Fibroblast of gingiva (primary cell): Measurements from ENCODE around the gene NMNAT2.
"Not testable (repeated sequence)": the region's sequence is repeated elsewhere in the genome, so short reads cannot be mapped to it uniquely, and the experiment has no call there.

Source experiments
- DNase-seq: peaks from one replicate; pipeline ENCODE4 v3.0.0-alpha.2; 2011; ENCODE audit warnings: low read depth

NMNAT2 gene

GRCh38 chr1:183262628-183263200 lies 155.5 kb downstream of the NMNAT2 start:
- DNase-seq: no peak

GRCh38 chr1:183259924-183260323 lies 158.3 kb downstream of the NMNAT2 start:
- DNase-seq: no peak

- DNase-seq: no peak
Measured at GRCh38 chr1:183255073-183255472, 163.1 kb downstream of the NMNAT2 start.

GRCh38 chr1:183251959-183252450 lies 166.2 kb downstream of the NMNAT2 start:
- no peak for DNase-seq

- DNase-seq: no peak
Measured at GRCh38 chr1:183251101-183251958, 166.8 kb downstream of the NMNAT2 start.

DNA sequence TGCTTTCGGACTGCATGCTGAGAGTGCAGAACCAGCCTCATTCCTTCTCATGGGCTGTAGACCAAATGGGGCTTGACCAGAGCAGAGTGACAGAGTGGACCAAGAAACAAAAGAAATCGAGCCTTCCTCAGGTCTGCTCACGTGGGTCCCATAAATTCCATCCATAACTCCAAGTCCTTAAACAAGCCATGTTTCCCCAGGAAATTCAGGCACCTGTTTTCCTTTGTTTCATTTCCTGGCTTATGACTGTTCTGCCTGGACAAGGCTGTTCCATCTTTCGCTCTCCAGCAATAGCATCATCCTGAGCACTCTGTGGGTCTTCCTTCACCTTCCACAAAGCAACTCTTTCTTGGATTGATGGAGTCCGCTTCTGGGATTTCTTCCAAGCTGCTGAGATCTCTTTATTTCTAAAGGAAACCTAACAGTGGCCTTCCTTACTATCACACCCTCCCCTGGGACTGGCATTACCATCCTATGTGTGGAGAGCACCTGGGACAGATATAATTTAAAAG lies 168.2 kb downstream of the NMNAT2 start:
- DNase-seq: no peak

GRCh38 chr1:183248989-183249691 lies 169.0 kb downstream of the NMNAT2 start:
- no peak for DNase-seq

DNA sequence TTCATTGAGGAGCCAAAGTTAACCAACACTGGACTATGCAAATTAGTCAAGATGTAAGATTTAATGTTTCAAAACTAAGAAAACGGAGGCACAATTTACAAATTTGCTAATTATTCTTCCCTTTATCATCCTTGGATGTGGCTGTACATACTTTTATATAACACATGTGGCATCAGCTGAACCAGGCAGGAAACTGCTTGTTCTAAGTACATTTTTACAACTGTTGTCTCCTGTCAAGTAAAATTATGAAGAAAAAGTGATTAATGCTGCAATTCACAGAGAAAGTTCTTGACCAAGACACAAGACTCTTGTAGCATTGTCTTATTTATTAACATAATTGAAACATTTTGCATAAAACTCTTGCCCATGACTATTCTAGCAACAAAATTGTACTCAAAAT lies 170.2 kb downstream of the NMNAT2 start:
- DNase-seq: no peak

GRCh38 chr1:183247484-183247883 lies 170.7 kb downstream of the NMNAT2 start:
- no peak for DNase-seq

- no peak for DNase-seq
Measured at GRCh38 chr1:183247066-183247465, 171.1 kb downstream of the NMNAT2 start.

DNA sequence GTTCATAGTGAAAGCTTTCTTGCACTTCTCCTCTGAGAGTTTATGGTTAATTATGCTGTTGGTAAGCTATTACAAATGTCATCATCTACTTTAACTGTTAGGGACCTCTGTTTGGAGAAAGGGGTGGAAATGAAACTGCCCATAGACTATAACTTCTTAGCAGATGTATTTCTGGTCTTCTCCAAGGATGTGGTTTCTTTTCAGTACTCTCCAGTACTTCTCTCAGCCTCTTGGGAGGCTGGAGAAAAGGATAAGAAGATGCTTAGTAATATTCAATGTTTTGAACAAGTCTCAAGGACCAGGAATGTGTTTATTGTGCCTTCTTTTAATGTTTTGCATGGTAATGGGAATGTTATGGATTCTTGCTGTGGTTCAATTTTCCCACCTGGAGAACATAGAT lies 171.7 kb downstream of the NMNAT2 start:
- no peak for DNase-seq

GRCh38 chr1:183245357-183245756 lies 172.8 kb downstream of the NMNAT2 start:
- DNase-seq: no peak

DNA sequence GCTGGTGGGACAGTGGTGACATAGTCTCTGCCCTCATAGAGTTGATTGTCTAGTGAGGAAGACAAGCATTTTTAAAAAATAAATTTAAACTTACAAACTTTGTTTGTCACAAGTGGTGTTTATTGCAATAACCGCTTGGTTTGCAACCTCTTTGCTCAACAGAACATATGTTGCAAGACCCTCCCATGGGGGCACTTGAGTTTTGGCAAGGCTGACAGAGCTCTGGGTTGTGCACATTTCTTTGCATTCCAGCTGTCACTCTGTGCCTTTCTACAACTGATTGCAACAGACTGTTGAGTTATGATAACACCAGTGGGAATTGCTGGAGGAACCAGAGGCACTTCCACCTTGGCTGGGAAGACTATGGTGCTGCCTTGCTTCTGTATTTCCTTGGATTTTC lies 173.7 kb downstream of the NMNAT2 start:
- peak; percentile 99 for DNase-seq

DNA sequence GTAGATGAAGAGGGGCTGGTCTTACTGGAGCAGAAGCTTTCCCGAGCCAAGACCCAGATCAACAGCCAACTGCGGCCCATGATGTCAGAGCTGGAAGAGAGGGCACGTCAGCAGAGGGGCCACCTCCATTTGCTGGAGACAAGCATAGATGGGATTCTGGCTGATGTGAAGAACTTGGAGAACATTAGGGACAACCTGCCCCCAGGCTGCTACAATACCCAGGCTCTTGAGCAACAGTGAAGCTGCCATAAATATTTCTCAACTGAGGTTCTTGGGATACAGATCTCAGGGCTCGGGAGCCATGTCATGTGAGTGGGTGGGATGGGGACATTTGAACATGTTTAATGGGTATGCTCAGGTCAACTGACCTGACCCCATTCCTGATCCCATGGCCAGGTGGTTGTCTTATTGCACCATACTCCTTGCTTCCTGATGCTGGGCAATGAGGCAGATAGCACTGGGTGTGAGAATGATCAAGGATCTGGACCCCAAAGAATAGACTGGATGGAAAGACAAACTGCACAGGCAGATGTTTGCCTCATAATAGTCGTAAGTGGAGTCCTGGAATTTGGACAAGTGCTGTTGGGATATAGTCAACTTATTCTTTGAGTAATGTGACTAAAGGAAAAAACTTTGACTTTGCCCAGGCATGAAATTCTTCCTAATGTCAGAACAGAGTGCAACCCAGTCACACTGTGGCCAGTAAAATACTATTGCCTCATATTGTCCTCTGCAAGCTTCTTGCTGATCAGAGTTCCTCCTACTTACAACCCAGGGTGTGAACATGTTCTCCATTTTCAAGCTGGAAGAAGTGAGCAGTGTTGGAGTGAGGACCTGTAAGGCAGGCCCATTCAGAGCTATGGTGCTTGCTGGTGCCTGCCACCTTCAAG lies 174.8 kb downstream of the NMNAT2 start:
- DNase-seq: peak; percentile 93

DNA sequence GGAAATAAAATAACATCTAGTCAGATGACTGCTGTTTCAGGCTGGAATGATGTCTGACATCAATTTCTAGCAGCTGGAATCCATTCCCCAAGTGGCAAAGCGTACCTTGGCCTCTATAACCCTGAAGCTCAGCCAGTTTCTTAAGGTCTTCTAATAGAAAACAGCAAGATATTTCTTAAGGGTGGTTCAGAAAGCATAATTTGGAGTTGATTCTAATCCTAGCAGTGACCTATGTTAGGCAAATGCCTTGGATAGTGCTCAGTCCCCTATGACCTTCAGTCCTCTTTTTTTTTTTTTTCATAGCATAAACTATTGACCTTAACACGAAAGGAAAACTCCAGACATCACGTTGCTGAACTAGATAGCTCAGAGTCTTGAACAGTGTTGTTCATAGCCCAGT lies 175.6 kb downstream of the NMNAT2 start:
- peak; percentile 87 for DNase-seq

DNA sequence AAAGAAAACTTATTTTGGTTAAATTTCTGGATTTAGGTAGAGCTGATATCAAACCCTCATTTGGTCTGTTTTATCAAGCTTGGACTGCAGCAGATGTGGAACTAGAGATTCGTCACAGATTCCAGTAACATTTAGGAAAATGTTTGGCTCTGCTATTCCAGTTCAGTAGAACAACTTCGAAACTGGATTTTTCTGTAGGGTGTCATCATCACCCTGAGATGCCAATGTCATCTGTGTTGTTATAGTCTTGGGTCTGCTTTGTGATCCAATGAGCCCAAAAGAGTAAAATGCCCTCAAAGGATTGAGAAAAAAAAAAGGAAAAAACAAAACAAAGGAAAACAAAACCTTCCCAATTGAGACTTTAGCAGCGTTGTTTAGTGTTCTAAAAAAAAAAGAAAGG lies 176.7 kb downstream of the NMNAT2 start:
- peak; percentile 70 for DNase-seq

DNA sequence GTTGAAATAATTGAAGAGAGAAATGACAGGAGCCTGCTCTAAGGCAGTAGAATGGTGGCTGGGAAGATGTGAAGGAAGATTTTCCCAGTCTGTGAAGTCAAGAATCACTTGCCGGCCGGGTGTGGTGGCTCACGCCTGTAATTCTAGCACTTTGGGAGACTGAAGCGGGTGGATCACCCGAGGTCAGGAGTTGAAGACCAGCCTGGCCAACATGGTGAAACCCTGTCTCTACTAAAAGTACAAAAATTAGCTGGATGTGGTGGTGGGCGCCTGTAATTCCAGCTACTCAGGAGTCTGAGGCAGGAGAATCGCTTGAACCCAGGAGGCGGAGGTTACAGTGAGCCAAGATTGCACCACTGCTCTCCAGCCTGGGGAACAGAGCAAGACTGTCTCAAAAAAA lies 177.3 kb downstream of the NMNAT2 start:
- DNase-seq: not testable (repeated sequence)

- DNase-seq: no peak
Measured at GRCh38 chr1:183240526-183240825, 177.7 kb downstream of the NMNAT2 start.

DNA sequence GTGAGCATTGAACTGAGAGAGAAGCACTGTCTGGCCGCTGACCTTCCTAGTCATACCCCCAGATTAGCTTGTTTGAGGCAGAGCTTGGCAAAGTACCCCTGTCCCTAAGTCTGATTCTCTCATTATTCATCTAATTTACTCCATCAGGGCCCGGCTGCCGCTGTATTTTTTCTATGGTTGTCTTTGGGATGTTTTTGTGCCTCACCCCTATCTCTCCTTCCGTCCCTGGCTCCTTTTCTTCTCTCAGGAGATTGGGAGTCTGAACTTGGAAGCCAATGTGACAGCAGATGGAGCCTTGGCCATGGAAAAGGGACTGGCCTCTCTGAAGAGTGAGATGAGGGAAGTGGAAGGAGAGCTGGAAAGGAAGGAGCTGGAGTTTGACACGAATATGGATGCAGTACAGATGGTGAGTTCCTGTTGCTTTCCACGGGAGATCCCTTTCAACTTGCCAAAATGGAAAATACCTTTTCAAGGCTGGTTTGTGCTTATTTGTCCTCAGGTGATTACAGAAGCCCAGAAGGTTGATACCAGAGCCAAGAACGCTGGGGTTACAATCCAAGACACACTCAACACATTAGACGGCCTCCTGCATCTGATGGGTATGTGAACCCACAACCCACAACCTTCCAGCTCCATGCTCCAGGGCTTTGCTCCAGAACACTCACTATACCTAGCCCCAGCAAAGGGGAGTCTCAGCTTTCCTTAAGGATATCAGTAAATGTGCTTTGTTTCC lies 178.2 kb downstream of the NMNAT2 start:
- DNase-seq: no peak

DNA sequence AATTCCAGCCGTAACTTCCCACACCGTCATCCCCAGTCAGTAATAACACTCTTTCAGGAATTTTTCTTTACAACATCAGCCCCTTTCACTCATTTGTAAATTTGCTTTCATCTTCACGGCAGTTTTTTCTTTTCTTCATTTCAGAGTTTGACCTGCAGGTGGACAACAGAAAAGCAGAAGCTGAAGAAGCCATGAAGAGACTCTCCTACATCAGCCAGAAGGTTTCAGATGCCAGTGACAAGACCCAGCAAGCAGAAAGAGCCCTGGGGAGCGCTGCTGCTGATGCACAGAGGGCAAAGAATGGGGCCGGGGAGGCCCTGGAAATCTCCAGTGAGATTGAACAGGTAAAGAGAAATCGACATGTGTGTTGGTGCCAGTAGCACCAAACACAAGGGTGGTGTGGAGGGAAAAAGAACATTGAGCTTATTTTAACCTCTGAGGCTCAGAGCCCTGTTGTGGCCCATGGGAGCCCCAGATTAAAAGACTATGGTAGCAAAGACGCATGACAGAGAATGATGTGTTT lies 178.9 kb downstream of the NMNAT2 start:
- DNase-seq: no peak

- DNase-seq: no peak
Measured at GRCh38 chr1:183238071-183238470, 180.1 kb downstream of the NMNAT2 start.
